H1 (cell line): Measurements from ENCODE around the gene NMT1. TPM values are rescaled to one million over a fixed set of nuclear protein-coding genes. Genes with fewer than 3 reads are reported as not detected.

Source experiments
- ASH2L ChIP-seq: fragments of 200-600, 300-600 bp; sonication (generic); IDR thresholded peaks from one replicate; pipeline ENCODE4 v1.7.1; 2017; ENCODE audit warnings: low read length
- CBX5 ChIP-seq: fragments of 300-800, 300-1000 bp; sonication (generic); IDR thresholded peaks from 2 replicates; pipeline ENCODE4 v1.7.1; 2016; ENCODE audit warnings: antibody characterized with exemption, low read length, low read depth
- CHD1 ChIP-seq: IDR thresholded peaks from 2 replicates; pipeline ENCODE4 v1.6.1; 2012; ENCODE audit warnings: low read depth, low read length, improper control_type of control experiment
- GABPA ChIP-seq: IDR thresholded peaks from 2 replicates; pipeline ENCODE4 v1.6.1; 2011; ENCODE audit warnings: mild to moderate bottlenecking, low read length, moderate library complexity, borderline replicate concordance; ENCODE audit not compliant: insufficient read depth
- GTF2F1 ChIP-seq: IDR thresholded peaks from 2 replicates; pipeline ENCODE4 v1.6.1; 2012; ENCODE audit warnings: low read depth, low read length, improper control_type of control experiment, borderline replicate concordance
- NRF1 ChIP-seq: IDR thresholded peaks from 2 replicates; pipeline ENCODE4 v1.6.1; 2011; ENCODE audit warnings: mild to moderate bottlenecking, low read depth, low read length, improper control_type of control experiment
- SP4 ChIP-seq: IDR thresholded peaks from 2 replicates; pipeline ENCODE4 v1.6.1; 2012; ENCODE audit warnings: low read length, inconsistent platforms
- TBP ChIP-seq: IDR thresholded peaks from 2 replicates; pipeline ENCODE4 v1.6.1; 2011; ENCODE audit warnings: low read depth, low read length, improper control_type of control experiment
- polyA plus RNA-seq, 7 experiments: library from polyadenylated mRNA; depleted of rRNA in 3 of 7; stranded (reverse) in 5 of 7; unstranded in 2 of 7; fragments of >200 nt in 5 of 7; fragments of 200-250 nt in 2 of 7; gene quantifications; 1 replicate in 5 of 7; 2 replicates in 1 of 7; 4 replicates in 1 of 7; pipeline versions ENCODE4 v1.2.1 to v1.2.3, GENCODE V29; 2011 to 2013; ENCODE audit warnings: missing spikeins in 2 of 7, mixed read lengths in 2 of 7
- total RNA-seq: library from RNA; stranded (reverse); fragmentation: NEBNext Ultra II Directional; extraction: Animal tissue kit (Norgen Biotek cat#: 25700); gene quantifications from 2 replicates; pipeline ENCODE4 v1.2.1, GENCODE V29; 2021
- TF ChIP-seq, protein P1 (sequence below): fragments of 300-600 bp; sonication (generic); IDR thresholded peaks from 2 replicates; pipeline ENCODE4 v1.7.1; 2012; ENCODE audit warnings: low read length, moderate library complexity, mild to moderate bottlenecking, inconsistent platforms; ENCODE audit not compliant: insufficient replicate concordance

Gene NMT1
- total and polyA plus RNA-seq, 2 of the 8 experiments (the other 6 are each of a cell fraction or from before 2014, with no cell fraction given), result 42.9 to 149 TPM

DNA sequence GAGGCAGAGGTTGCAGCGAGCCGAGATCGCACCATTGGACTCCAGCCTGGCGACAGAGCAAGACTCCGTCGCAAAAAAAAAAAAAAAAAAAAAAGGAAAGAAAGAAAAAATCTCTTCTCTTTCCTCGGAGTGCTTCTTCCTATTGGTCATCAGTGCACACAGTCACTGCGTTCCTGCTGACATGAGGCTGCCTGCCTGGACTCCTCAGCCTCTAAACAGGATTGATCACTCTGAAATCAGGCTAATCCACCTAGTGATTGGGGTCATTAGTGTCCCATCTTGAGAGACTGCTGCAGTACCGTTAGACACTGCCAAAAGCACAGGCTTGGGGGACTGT lies 40.4 kb downstream of the NMT1 start (continued):
- TF ChIP-seq GABPA (no peak), GTF2F1 (no peak), ASH2L (no peak), NRF1 (no peak), TBP (no peak), SP4 (no peak), CBX5 (no peak), CHD1 (no peak)
- TF ChIP-seq, protein P1, sequence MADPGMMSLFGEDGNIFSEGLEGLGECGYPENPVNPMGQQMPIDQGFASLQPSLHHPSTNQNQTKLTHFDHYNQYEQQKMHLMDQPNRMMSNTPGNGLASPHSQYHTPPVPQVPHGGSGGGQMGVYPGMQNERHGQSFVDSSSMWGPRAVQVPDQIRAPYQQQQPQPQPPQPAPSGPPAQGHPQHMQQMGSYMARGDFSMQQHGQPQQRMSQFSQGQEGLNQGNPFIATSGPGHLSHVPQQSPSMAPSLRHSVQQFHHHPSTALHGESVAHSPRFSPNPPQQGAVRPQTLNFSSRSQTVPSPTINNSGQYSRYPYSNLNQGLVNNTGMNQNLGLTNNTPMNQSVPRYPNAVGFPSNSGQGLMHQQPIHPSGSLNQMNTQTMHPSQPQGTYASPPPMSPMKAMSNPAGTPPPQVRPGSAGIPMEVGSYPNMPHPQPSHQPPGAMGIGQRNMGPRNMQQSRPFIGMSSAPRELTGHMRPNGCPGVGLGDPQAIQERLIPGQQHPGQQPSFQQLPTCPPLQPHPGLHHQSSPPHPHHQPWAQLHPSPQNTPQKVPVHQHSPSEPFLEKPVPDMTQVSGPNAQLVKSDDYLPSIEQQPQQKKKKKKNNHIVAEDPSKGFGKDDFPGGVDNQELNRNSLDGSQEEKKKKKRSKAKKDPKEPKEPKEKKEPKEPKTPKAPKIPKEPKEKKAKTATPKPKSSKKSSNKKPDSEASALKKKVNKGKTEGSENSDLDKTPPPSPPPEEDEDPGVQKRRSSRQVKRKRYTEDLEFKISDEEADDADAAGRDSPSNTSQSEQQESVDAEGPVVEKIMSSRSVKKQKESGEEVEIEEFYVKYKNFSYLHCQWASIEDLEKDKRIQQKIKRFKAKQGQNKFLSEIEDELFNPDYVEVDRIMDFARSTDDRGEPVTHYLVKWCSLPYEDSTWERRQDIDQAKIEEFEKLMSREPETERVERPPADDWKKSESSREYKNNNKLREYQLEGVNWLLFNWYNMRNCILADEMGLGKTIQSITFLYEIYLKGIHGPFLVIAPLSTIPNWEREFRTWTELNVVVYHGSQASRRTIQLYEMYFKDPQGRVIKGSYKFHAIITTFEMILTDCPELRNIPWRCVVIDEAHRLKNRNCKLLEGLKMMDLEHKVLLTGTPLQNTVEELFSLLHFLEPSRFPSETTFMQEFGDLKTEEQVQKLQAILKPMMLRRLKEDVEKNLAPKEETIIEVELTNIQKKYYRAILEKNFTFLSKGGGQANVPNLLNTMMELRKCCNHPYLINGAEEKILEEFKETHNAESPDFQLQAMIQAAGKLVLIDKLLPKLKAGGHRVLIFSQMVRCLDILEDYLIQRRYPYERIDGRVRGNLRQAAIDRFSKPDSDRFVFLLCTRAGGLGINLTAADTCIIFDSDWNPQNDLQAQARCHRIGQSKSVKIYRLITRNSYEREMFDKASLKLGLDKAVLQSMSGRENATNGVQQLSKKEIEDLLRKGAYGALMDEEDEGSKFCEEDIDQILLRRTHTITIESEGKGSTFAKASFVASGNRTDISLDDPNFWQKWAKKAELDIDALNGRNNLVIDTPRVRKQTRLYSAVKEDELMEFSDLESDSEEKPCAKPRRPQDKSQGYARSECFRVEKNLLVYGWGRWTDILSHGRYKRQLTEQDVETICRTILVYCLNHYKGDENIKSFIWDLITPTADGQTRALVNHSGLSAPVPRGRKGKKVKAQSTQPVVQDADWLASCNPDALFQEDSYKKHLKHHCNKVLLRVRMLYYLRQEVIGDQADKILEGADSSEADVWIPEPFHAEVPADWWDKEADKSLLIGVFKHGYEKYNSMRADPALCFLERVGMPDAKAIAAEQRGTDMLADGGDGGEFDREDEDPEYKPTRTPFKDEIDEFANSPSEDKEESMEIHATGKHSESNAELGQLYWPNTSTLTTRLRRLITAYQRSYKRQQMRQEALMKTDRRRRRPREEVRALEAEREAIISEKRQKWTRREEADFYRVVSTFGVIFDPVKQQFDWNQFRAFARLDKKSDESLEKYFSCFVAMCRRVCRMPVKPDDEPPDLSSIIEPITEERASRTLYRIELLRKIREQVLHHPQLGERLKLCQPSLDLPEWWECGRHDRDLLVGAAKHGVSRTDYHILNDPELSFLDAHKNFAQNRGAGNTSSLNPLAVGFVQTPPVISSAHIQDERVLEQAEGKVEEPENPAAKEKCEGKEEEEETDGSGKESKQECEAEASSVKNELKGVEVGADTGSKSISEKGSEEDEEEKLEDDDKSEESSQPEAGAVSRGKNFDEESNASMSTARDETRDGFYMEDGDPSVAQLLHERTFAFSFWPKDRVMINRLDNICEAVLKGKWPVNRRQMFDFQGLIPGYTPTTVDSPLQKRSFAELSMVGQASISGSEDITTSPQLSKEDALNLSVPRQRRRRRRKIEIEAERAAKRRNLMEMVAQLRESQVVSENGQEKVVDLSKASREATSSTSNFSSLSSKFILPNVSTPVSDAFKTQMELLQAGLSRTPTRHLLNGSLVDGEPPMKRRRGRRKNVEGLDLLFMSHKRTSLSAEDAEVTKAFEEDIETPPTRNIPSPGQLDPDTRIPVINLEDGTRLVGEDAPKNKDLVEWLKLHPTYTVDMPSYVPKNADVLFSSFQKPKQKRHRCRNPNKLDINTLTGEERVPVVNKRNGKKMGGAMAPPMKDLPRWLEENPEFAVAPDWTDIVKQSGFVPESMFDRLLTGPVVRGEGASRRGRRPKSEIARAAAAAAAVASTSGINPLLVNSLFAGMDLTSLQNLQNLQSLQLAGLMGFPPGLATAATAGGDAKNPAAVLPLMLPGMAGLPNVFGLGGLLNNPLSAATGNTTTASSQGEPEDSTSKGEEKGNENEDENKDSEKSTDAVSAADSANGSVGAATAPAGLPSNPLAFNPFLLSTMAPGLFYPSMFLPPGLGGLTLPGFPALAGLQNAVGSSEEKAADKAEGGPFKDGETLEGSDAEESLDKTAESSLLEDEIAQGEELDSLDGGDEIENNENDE, result no peak
